Bronchial epithelial cell (primary cell): Measurements from ENCODE around the gene JAZF1. TPM values are rescaled to one million over a fixed set of nuclear protein-coding genes. Genes with fewer than 3 reads are reported as not detected.

Experiments used
- DNase-seq: peaks from one replicate; pipeline ENCODE4 v3.0.0-alpha.2; 2010; ENCODE audit warnings: low read depth
- FAIRE-seq: peaks from 2 replicates; lab custom pipeline; 2011; peaks lifted over from hg19 to GRCh38; lab: Jason Lieb, UNC
- H3K27me3 ChIP-seq: 2 replicates; pipeline ENCODE4 v1.5.1; 2011; ENCODE audit warnings: low read length; ENCODE audit not compliant: control insufficient read depth, insufficient read depth
- H3K36me3 ChIP-seq: 2 replicates; pipeline ENCODE4 v1.5.1; 2011; ENCODE audit warnings: low read length; ENCODE audit not compliant: control insufficient read depth, insufficient read depth
- H3K4me3 ChIP-seq: 2 replicates; pipeline ENCODE4 v1.5.1; 2011; ENCODE audit warnings: mild to moderate bottlenecking, low read depth, low read length, control low read depth
- CTCF ChIP-seq: IDR thresholded peaks from 2 replicates; pipeline ENCODE4 v1.5.1; 2011; ENCODE audit warnings: mild to moderate bottlenecking, moderate library complexity, low read length, control low read depth, inconsistent platforms; ENCODE audit not compliant: insufficient read depth, severe bottlenecking
- total RNA-seq: library from RNA; depleted of rRNA; stranded (reverse); fragments of >200 nt; gene quantifications from 2 replicates; pipeline ENCODE4 v1.2.1, GENCODE V29; 2014

JAZF1 gene
- total RNA-seq, 1 donor from 2014 or later, result 1.1 TPM

DNA sequence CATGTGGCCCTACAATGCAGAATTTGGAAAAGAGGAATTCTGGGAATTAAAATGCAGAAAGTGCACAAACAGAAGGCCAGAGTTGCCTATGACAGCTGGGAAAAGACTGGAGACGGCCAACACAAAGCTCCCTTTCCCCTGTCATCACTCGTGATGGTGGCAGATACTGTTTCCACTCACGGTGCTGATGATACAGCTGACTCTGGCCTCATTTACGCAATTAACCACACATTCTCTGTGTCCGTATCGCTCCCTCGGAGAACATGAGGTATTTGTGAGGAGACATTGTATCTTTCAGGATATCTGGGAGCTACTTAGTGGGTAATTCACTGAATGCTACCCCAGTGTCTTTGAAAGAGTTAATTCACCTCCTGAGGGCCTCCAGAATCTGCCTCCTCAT lies 267.8 kb downstream of the JAZF1 start:
- FAIRE-seq (no peak), DNase-seq (no peak)
- Histone ChIP-seq H3K36me3 (no peaks in the 10 kb centered on the region), H3K4me3 (no peak overlapping the region), H3K27me3 (no peaks in the 10 kb centered on the region)
- TF ChIP-seq CTCF, result no peak

DNA sequence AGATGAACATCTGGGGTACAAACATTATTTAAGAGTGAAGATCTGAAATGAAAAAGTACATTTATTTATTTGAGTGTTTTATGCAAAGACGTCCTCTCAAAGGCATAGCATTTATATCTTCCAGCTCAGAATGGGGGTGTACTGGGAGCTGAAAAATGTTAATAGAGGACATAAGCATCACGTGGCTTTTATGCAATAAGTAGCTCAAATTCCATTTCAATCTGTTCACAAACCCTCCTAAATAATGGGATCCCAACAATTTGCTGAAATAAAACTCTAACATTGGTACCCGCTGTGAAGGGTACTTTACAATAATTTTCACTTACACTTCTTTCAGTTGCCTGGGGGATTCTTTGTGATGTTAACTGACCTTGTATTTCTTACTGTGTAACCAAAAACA lies 268.7 kb downstream of the JAZF1 start:
- H3K4me3 ChIP-seq, result no peak overlapping the region
- no peaks in the 10 kb centered on the region for H3K36me3 ChIP-seq
- FAIRE-seq, result no peak
- no peak for DNase-seq
- no peaks in the 10 kb centered on the region for H3K27me3 ChIP-seq
- TF ChIP-seq CTCF, result no peak

- TF ChIP-seq CTCF, result no peak
- no peaks in the 10 kb centered on the region for H3K36me3 ChIP-seq
- no peak for FAIRE-seq
- H3K27me3 ChIP-seq, result no peaks in the 10 kb centered on the region
- no peak for DNase-seq
- H3K4me3 ChIP-seq, result no peak overlapping the region
Observed at GRCh38 chr7:27910326-27910725, 270.3 kb downstream of the JAZF1 start.

- Histone ChIP-seq H3K27me3 (no peaks in the 10 kb centered on the region), H3K36me3 (no peaks in the 10 kb centered on the region), H3K4me3 (no peak overlapping the region)
- TF ChIP-seq CTCF, result no peak
- FAIRE-seq, result no peak
- no peak for DNase-seq
Observed at GRCh38 chr7:27908534-27909165, 271.9 kb downstream of the JAZF1 start.

GRCh38 chr7:27906385-27907091 lies 274.1 kb downstream of the JAZF1 start:
- Histone ChIP-seq H3K36me3 (no peaks in the 10 kb centered on the region), H3K27me3 (no peaks in the 10 kb centered on the region), H3K4me3 (no peak overlapping the region)
- TF ChIP-seq CTCF, result no peak
- DNase-seq, result no peak
- FAIRE-seq, result no peak
